NCI-H1436 (cell line): ENCODE data around the gene DUT.

ENCODE experiments used
- DNase-seq: peaks from one replicate; lab custom pipeline; 2025; lab: John Stamatoyannopoulos, UW

DUT gene

DNA sequence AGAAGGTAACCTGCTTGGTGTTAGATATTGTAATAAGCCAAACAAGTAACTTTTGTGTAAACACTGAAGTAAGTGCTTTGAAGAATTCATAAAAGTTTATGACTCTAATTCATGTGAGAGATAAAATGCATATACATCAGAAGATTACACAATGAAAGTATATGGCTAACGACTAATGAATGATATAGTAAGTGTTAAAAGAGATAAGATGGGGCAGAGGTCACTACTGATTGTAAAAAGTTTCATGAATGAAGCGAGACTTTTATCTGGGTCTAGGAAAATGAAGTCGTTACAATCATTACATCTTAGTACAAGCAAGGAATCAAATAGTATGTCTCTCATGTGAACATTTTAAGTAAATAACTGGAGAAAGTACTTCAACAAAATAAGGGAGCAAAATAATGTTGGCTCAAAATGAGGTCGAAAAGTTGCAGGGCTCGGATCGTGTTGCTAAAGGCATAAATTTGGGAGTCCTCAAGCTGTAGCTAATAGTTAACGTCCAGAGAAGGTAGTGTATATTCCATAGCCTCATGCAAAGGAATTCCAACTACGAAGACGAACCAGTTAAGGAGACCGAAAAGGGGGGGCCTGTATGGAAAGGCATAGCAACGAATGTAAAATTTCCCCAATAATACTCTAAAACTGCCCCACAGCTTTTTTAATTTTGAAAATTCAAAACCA, 984 bp upstream of the DUT start:
- no peak for DNase-seq

DNA sequence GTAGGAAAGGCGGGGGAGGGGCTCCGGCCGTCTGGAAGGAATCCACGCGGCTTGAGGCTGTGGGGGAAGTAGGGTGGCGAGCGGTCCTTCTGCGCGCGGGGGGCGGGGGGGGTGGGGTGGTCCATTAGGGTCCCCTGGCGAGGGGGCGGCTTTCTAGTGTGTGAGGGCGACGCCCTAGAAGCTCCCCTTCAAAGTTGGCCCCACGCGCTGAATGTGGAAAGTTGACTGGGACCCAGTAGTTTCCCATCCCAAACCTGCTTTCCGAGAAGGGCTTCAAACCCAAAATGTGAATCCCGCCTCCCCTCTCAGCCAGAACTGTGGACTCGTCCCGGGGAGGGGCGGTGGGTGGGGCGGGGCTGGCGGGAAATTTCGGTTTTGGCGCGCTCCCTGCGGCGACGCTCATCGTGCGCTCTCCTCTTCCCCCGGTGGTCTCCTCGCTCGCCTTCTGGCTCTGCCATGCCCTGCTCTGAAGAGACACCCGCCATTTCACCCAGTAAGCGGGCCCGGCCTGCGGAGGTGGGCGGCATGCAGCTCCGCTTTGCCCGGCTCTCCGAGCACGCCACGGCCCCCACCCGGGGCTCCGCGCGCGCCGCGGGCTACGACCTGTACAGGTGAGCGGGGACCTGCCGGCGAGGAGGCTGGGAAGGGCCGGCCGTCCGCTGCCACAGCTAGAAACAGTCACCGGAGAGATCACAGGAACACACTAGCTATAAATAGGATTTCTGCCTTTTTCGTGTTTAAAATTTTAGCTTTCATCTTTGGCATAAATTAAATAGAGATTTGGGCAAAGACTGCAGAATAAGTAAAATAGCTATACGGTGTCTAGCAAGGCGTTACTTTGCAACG, 790 bp downstream of the DUT start:
- DNase-seq: peak; percentile 65

DNA sequence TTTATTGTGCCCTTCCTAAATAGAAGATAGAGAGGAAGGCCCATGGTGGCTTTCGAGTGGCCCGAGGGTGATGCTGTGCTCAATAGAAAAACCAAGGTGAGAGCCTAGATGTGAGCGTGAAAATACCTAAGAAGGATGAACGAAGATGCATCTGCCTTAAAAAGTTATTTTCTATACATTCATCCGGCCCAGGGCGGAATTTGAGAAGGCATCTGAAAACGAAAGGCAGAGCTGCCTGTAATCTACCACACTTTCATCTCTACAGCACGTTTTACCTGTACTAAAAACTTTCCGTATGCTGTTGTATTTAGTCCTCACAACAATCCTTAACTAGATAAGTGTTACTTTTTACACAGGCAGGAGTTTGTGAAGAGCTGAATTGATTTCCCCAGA, 1.4 kb downstream of the DUT start:
- no peak for DNase-seq

DNA sequence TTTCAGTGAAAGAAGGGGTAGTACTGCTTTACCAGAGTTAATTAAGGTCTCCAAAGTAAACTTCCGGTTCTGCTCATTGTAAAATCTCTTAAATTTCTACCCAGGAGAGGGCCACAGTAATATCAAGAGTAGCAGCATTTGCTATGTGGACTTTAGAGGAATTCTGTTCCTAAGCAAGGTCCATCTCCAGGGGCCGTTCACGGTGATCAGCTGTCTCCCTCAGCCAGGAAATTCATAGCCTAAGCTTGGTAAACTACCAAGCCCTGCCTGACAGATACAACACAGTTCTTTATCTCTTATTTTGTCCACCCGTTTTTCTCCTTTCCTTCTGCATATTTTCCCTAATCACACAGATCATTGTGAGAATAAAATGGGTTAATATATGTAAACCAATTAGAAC, 2.3 kb downstream of the DUT start:
- no peak for DNase-seq

DNA sequence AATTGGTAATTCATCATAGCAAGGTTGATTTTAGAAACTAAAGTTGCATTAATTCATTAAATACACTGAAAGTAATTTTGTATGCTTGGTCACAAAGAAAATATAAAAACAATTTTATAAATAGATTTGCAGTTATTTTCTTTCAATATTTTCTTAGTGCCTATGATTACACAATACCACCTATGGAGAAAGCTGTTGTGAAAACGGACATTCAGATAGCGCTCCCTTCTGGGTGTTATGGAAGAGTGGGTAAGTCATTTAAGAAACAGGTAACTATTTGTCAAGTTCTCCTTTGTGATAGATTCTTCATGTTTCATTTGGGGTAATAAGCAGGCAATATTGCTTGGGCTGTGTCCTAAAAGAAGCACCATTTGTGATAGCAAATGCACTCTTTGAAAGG, 3.0 kb downstream of the DUT start:
- no peak for DNase-seq

DNA sequence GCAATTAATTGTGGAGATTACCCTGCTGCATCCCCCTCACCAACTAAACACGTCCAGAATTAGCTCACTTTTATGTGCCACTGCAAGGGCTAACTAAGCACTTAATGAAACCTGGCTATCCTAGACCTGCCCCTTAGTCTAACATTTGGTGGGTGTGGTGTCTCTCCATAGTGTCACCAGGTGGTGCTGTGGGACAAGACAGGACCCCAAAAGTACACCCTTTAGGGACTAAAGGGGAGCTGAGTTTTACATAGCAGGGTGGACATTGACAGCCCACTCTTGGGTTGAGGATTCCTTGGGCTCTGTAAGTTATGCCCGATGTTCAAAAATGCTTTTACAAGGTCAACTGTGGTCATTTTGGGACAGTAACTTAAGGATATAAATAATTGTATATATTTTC, 5.7 kb downstream of the DUT start:
- peak; percentile 24 for DNase-seq

DNA sequence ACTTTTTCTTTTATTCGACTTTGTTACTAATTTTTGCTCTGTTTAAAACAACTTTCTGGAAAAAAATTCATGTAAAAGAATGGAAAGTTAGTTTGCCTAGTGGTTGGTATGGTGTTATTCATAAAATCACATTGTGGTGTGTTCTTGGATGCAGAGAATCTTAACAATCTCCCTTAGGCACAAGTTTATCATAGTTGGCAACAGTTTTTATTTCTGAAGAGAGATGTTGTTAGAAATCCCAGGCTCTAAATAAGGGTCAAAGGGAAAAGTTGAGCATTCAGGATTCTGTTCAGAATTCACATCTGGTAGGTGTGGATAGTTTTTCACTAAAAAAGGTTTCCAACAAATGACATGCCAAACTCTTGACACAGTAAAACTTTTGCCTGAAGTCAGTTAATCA, 6.4 kb downstream of the DUT start:
- DNase-seq: no peak

DNA sequence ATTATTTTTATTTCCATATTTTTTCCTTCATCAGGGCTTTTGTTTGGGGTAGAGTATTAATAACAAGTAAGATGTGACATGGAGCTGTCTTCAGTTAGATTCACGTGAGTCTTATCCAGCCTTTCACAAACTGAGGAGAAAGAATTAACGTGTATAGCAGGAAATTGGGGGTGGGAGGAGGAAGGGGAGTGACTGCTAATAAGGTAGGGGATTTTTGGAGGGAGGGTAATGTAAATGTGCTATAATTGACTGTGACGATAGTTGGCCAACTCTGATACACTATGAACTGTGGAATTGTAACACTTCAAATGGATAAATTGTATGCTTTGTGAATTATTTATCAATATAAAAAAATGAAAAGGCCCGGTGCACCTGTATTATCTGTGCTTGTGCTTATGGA, 8.9 kb downstream of the DUT start:
- no peak for DNase-seq

DNA sequence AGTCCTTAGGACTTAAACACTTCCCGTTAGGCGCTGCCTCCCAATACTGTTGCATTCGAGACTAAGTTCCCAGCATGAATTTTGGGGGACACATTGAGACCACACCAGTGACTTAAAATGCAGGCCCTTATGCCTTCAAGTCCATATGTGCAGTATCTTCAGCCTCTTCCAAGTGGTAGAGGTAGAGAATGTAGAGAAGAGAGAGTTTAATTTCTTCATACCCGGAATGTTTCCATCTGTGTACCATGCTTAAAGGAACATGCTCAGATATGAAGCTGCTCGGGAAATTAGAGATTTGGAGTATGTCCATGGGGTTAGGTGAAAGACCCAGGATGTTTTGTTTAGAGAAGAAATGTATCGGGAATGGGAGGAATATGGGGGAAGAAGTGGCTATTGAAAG, 12.6 kb downstream of the DUT start:
- DNase-seq: no peak

DNA sequence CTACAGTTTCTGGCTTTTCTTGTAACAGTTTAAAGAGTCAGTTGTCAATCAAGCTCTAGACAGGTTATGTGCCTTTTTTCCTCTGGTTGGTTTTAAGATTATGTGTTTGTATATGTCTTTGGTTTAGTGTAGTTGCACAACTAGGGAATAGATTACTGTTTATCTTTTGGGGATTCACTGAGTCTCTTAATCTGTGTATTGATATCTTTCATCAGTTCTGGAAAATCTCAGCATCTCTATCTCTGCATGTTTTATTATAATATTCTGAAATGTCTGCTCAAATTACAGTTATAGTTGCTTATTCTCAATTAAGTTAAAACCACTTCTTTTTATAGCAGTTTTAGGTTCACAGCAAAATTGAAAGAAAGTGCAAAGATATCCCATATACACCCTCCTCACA, 14.3 kb downstream of the DUT start:
- DNase-seq: no peak

DNA sequence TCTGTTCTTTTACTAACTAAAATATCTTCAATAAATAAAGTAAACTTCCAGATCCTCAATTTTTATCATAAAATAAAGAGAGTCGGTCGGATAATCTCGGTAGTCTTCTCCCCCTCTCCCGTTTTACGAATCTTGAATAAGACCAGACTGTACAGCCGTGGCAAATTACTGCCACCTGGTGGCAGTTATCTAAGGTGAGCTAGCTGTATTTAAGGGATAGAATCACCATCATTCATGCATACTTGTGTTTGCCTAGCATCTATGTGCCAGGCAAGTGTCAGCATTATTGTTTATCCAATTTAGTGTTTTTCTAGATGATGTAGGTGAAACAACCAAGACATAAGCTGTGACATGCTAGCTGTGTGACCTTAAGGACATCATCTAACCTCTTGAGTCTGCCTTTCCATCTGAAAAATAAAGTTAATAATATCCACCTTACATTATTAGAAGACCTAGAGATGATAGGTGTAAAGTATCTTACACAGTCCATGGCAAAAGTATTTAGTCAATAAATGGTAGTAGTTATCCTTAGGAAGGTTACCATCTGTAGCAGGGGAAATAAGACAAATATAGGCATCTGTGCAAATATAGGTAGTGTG, 21.3 kb downstream of the DUT start:
- DNase-seq: peak; percentile 58

DNA sequence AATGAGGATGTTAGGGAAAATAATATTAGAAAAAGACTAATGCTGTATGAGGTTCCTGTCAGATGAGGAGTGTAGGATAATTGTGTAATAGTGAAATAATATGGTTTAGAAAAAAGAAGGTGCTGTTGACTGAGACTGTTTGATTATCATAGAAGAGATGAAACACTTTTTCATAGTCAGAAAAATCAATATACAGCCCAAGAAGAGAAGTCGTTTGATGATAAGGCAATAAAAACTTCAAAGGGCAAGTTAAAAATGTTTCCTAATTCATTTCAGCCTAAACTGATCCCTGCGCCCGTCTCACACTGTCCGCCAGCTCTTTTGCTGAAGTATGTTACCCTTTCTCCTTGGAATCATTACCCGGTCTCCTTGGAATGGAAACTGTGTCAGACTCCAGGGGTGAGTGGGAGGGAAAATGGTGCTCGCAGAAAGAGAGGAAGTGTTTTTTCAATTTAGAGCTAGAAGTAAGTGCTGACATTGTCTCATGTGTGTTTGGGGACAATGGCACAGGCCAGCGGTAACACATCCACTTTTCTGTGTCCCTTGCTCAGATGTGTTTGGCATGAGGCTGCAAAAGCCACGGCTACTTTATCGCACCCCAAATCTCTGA, 23.6 kb downstream of the DUT start:
- DNase-seq: no peak

DNA sequence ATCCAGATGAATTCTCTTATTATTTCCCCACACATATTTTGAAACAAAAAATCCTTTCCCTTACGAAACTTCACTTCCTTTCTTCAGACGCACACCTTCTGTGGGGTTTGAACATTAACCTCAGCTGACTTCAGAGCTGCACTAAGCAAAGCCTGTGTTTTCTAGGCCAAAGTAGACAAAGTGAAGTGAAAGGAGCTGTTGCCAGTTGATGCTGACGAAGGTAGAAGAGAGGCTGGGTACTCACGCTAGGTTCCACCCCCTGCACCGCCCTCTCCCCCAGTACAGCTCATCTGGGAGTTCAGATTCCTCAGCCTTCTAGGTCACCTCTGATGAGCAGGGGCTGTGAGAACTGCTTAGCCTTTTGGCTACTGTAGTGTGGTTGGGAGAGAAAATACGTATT, 24.1 kb downstream of the DUT start:
- no peak for DNase-seq

DNA sequence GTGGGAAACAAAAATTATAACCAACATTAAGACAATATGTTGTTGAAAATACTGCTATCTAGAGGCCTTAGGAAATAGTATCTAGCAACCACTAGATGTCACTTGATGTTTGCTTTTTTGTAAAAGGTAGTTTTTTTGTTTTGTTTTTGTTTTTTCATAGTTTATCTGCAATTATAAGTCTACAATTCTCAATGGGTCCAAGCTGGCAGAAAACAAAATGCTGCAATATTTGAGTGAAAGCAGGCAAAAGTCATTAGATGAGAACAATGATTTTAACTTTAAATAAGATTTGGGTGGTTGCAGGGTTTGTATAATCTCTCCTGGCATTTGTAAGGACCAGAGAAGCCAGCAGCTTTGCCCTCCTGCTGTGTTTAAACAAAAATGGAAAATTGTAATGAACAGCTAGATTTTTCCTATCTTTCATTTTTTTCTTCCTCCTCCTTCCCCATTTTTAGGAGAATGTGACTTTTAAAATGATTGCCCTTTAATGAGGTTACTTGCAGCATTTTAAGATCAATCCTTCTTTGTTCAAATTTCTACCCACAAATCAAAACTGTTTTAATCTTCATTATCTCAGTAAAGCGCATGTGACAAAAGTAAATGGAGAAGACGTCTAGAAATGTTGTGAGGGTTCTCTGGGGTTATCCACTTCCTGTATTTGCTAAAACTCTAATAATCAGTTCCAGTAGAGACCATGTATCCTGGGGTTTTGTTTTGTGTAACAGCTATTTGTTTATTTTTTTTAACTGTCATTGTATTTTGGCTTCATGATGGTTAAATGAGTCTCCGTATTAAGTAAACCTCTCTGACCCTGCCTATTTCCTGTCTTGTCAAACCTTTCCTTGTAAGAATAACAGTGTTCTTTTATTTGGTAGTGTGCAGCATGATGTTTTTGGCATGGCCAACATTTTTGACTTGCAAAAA, 27.3 kb downstream of the DUT start:
- peak; percentile 18 for DNase-seq

DNA sequence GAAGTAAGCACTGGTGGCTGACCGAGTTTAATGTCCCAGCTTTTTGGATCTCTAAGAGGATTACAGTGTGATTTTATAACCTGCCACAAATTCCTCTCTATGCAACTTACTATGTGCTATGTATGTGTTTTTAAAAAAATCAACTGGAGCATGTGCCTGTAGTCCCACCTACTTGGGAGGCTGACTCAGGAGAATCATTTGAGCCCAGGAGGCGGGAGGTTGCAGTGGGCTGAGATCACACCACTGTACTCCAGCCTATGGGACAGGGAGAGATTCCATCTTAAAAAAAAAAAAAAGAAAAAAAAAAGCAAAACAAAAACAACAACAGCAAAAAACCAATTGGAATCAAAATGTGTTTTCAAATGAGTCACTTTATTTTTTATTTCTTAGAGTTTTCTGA, 29.6 kb downstream of the DUT start:
- no peak for DNase-seq

DNA sequence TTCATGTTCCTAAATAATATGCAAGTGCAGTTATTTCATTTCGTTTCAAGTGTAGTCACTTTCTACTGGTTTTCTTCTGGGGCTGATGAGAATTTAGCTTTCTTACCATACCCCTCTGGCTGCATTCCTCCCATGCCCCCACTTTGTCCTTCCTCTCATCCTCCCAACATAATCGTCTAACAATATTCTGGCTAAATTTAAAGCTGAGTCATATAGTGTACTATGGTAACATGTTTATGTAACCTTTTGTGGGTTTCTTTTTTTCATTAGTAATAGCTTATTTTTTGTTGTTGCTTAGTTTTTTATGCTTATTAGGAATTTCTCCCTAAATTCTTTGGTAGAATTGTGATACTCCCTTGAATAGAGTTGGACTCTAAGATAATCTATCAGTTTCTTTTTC, 30.5 kb downstream of the DUT start:
- DNase-seq: no peak

DNA sequence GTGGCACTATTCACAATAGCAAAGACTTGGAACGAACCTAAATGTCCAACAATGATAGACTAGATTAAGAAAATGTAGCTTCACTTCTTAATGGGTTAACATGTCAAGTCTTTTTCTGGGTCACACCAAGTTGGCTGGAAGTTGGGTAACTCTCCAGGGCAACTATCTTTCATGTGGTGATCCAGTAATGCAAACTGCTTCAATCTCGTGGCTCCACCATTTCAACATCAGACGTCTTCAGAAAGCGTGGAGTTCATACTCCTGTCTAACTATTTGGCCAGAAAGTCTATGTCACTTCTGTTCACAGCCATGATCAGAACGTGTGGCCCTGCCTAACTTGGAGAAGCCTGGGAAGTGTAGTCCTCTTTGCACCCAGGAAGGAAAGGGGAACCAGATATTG, 32.2 kb downstream of the DUT start:
- DNase-seq: no peak

DNA sequence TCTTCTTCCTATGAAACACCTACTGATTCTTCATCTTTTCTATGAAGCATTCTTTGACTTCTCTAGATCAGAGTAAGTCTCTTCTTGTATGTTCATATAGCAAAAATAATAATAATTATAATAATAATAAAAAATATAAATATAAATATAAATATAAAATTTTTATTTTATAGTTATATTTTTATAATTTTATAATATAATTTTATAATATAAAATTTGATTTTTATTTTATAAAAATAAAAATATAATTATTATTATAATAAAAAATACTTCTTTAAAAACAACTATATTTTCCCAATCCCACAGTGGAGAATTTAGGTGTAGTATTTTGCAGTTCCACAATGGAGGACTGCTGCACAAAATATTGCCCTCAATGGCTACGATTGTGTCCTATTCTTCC, 34.3 kb downstream of the DUT start:
- DNase-seq: no peak

DNA sequence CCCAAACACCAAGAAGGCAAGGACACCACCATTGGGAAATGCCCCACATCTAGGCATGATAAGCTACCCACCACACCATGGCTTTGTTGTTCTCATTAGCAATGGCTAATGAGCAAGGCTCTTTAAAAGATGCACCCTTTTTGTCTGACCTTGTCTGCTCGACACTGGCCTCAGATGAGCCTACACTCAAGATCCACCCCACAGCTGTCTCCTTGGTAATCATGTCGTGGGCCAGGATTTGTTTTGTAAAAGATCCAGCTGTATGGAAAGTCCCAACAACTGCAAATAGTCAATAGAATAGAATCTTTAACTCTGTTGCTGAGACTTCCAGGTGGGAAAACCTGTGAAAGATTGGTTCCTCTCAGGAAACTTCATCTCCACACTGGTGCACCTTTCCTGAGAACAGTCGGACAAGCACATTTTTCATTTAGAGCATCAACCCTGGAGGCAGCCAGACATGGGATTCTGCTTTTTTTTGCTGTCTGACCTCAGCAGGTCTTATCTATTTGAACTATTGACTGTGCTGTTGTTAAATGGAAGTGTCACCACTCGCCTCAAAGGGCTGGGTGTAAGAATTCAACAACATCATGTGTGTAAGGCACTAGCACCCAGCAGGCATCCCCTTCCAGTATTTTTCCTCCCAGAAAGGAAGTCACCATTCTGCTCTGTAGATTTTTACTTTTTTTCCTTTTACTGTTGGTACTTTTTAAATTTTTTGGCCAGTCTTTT, 35.5 kb downstream of the DUT start:
- no peak for DNase-seq

DNA sequence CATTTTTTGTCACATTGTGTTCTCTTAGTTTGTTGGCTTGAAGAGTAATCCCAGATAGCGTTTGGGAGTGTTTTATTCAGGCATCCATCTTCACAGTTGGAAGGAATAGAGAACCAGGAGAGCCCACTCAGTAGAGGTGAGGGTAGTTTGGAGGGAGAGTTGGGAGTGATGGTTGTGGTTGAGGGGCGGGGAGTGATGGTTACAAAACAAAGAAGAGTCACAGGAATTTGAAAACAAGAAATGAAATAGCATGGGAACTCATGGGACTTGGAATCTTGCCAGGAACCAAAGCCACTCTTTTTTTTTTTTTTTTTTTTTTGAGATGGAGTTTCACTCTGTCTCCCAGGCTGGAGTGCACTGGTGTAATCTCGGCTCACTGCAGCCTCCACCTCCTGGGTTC, 36.3 kb downstream of the DUT start:
- no peak for DNase-seq

DNA sequence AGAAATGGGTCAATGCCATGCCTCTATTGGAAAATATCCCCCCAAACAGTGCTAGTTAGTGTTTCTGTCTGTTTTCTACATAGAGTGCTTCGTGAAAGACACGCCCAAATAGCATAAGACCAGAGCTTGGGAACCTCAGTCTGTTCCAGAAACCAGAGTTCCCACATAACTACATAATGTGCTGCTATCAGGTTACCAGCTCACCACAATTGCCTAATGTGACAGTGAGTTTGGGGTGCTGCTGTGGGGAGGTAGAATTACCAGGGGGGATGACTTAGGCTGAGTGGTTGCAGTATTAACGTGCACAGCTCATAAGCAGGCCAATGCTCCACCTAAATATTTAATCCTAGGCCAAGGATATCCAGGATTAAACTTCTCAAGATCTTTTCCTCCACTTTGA, 39.2 kb downstream of the DUT start:
- DNase-seq: no peak
